CD14-positive monocyte (primary cell): ENCODE measurements around the gene RARB. TPM values are rescaled to one million over a fixed set of nuclear protein-coding genes. Genes with fewer than 3 reads are reported as not detected.

Experiments
- DNase-seq, 3 donors: peaks; one replicate each; pipeline ENCODE4 v3.0.0-alpha.2; 2011 to 2022
- H2AFZ ChIP-seq: 2 replicates; pipeline ENCODE4 v1.6.0; 2012; ENCODE audit warnings: mild to moderate bottlenecking, low read depth, low read length, inconsistent platforms; ENCODE audit not compliant: insufficient read depth, poor library complexity, severe bottlenecking
- H3K27ac ChIP-seq, 2 donors: 1 replicate in 1 of 2; 2 replicates in 1 of 2; pipeline ENCODE4 v1.5.1; 2012 to 2013; ENCODE audit warnings: low read length in 2 of 2, control low read depth in 1 of 2, inconsistent platforms in 1 of 2, low read depth in 1 of 2, mild to moderate bottlenecking in 1 of 2
- H3K27me3 ChIP-seq, 2 donors: one replicate each; pipeline versions ENCODE4 v1.6.0 to v1.6.1; 2011 to 2013; ENCODE audit warnings: low read length in 2 of 2; ENCODE audit not compliant: control insufficient read depth in 2 of 2, insufficient read depth in 2 of 2
- H3K36me3 ChIP-seq, 2 donors: replicated peaks in 1 of 2; 1 replicate in 1 of 2; 2 replicates in 1 of 2; pipeline versions ENCODE4 v1.5.1 to v1.6.1; 2012 to 2013; ENCODE audit warnings: low read length in 2 of 2, control low read depth in 1 of 2, inconsistent platforms in 1 of 2, mild to moderate bottlenecking in 1 of 2; ENCODE audit not compliant: insufficient read depth in 2 of 2, control insufficient read depth in 1 of 2
- H3K4me1 ChIP-seq, 2 donors: 1 replicate in 1 of 2; 2 replicates in 1 of 2; pipeline versions ENCODE4 v1.5.1 to v1.6.1; 2012 to 2013; ENCODE audit warnings: low read length in 2 of 2, control low read depth in 1 of 2, inconsistent platforms in 1 of 2, mild to moderate bottlenecking in 1 of 2, moderate library complexity in 1 of 2; ENCODE audit not compliant: insufficient read depth in 2 of 2, control insufficient read depth in 1 of 2
- H3K4me2 ChIP-seq: replicated peaks from 2 replicates; pipeline ENCODE3; 2012; ENCODE audit warnings: low read length, moderate library complexity, mild to moderate bottlenecking; ENCODE audit not compliant: poor library complexity, severe bottlenecking; ENCODE audit errors: extremely low read depth
- H3K4me3 ChIP-seq, 3 experiments: fragments of 200-600 bp in 1 of 3; sonication (generic) in 1 of 3; replicated peaks in 1 of 3; 1 replicate in 2 of 3; 2 replicates in 1 of 3; pipeline ENCODE4 v1.5.1; 2011 to 2013; ENCODE audit warnings: low read length in 3 of 3, mild to moderate bottlenecking in 3 of 3, control low read depth in 2 of 3, low read depth in 2 of 3, inconsistent platforms in 1 of 3, moderate library complexity in 1 of 3
- H3K79me2 ChIP-seq: 2 replicates; pipeline ENCODE4 v1.6.0; 2012; ENCODE audit warnings: mild to moderate bottlenecking, control low read depth, inconsistent platforms, low read length, moderate library complexity; ENCODE audit not compliant: insufficient read depth
- H3K9ac ChIP-seq: 2 replicates; pipeline ENCODE4 v1.6.0; 2017; ENCODE audit warnings: low read length, mild to moderate bottlenecking; ENCODE audit not compliant: insufficient read depth, poor library complexity, severe bottlenecking
- H3K9me3 ChIP-seq, 2 donors: replicated peaks in 1 of 2; 1 replicate in 1 of 2; 2 replicates in 1 of 2; pipeline versions ENCODE4 v1.5.1 to v1.6.1; 2012 to 2013; ENCODE audit warnings: low read length in 2 of 2, control low read depth in 1 of 2; ENCODE audit not compliant: control insufficient read depth in 1 of 2, insufficient read depth in 1 of 2
- H4K20me1 ChIP-seq: 2 replicates; pipeline ENCODE4 v1.6.0; 2012; ENCODE audit warnings: mild to moderate bottlenecking, low read length, control low read depth, moderate library complexity; ENCODE audit not compliant: insufficient read depth
- H3K27ac Mint-ChIP-seq, 7 donors: one replicate each; pipeline ENCODE4 v1.8.0; 2020; ENCODE audit warnings: mild to moderate bottlenecking in 7 of 7, mixed read lengths in 7 of 7, moderate library complexity in 6 of 7, inconsistent platforms in 2 of 7
- H3K27me3 Mint-ChIP-seq, 3 donors: one replicate each; pipeline ENCODE4 v1.8.0; 2021 to 2022; ENCODE audit warnings: low read depth in 3 of 3, mild to moderate bottlenecking in 3 of 3, mixed read lengths in 3 of 3, moderate library complexity in 3 of 3, inconsistent platforms in 1 of 3
- H3K36me3 Mint-ChIP-seq, 2 donors: one replicate each; pipeline ENCODE4 v1.8.0; 2020; ENCODE audit warnings: mixed read lengths in 2 of 2, inconsistent platforms in 1 of 2, mild to moderate bottlenecking in 1 of 2
- H3K4me1 Mint-ChIP-seq: one replicate; pipeline ENCODE4 v1.8.0; 2020; ENCODE audit warnings: mild to moderate bottlenecking, mixed read lengths
- H3K4me3 Mint-ChIP-seq, 2 donors: one replicate each; pipeline ENCODE4 v1.8.0; 2020; ENCODE audit warnings: mild to moderate bottlenecking in 2 of 2, mixed read lengths in 2 of 2, moderate library complexity in 1 of 2
- H3K9me3 Mint-ChIP-seq, 7 donors: one replicate each; pipeline ENCODE4 v1.8.0; 2020 to 2022; ENCODE audit warnings: mixed read lengths in 7 of 7, mild to moderate bottlenecking in 6 of 7, moderate library complexity in 6 of 7, inconsistent platforms in 2 of 7
- CTCF ChIP-seq: fragments of 200-600 bp; IDR thresholded peaks from one replicate; pipeline ENCODE4 v1.8.0; 2022; ENCODE audit warnings: antibody characterized with exemption, mild to moderate bottlenecking
- WGBS: methylation state at CpG from one replicate; pipeline ENCODE4 v1.1.5; 2013; ENCODE audit warnings: missing lambda C conversion rate; ENCODE audit not compliant: insufficient coverage; 5-methylcytosine and 5-hydroxymethylcytosine counted together
- intact Hi-C, 2 donors: fragments of 100-400 bp; cut with micrococcal nuclease; formaldehyde crosslinking; loops; one replicate each; pipeline versions ENCODE4 v1.15.0 to v1.15.1; 2023
- polyA plus RNA-seq, 3 donors: library from polyadenylated mRNA; depleted of rRNA in 1 of 3; unstranded in 2 of 3; stranded (reverse) in 1 of 3; fragments of 300-500 nt in 2 of 3; fragments of >200 nt in 1 of 3; fragmentation: Illumina TruSeq in 2 of 3; gene quantifications; 1 replicate in 2 of 3; 2 replicates in 1 of 3; pipeline ENCODE4 v1.2.3, GENCODE V29; 2012 to 2021

Gene RARB
- polyA plus RNA-seq, 3 donors, result not detected

DNA sequence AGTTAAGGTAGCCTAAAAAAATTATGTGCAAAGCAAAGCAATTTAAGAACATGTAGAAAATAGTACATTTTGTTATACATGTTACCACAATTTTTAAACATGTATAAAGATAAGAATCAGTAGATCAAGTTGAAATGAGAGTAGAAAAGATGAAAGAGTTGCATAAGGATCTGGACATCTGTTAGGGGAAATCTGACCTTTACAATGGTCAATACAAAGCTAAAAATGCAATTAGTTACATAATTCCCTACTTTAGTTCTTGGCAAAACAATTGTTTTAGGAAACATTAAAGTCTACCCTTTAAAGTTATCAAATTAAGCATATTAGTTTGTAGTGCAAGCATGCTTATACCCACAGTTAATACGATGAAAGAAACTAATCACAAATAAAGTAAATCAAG, 203.9 kb downstream of the RARB start:
- no peak for DNase-seq
- no peak overlapping the region for H3K27ac ChIP-seq
- Mint-ChIP-seq H3K4me3 (no peak overlapping the region), H3K27ac (peak overlapping the region in 1 of 7 donors; percentile 57), H3K36me3 (peaks cover 68 to 82% of the 10 kb centered on the region in 2 donors), H3K27me3 (no peaks in the 10 kb centered on the region), H3K9me3 (no peaks in the 10 kb centered on the region), H3K4me1 (no peaks in the 10 kb centered on the region)
- no CpG with 5 or more reads among the region's 1 CpG for WGBS
- no peak overlapping the region for H3K4me2 ChIP-seq
- peaks cover 9% of the 10 kb centered on the region for H3K79me2 ChIP-seq
- no peak overlapping the region for H3K4me3 ChIP-seq
- no peak overlapping the region for H3K9ac ChIP-seq
- H3K9me3 ChIP-seq, result no peaks in the 10 kb centered on the region
- intact Hi-C loops, result no loop called here
- H2AFZ ChIP-seq, result no peak overlapping the region
- no peaks in the 10 kb centered on the region for H4K20me1 ChIP-seq
- H3K4me1 ChIP-seq, result no peaks in the 10 kb centered on the region
- TF ChIP-seq CTCF, result no peak
- peaks cover 83 to 89% of the 10 kb centered on the region in 2 donors for H3K36me3 ChIP-seq
- H3K27me3 ChIP-seq, result no peaks in the 10 kb centered on the region

GRCh38 chr3:25633919-25634318, 205.9 kb downstream of the RARB start:
- TF ChIP-seq CTCF, result no peak
- H3K27ac Mint-ChIP-seq, result no peak overlapping the region
- WGBS, result 91% methylated on average over 1 of the region's 3 CpGs

More at GRCh38 chr3:25633919-25634318, 205.9 kb downstream of the RARB start:
- Histone ChIP-seq H3K27ac (no peak overlapping the region), H2AFZ (no peak overlapping the region), H3K36me3 (peaks cover 76 to 88% of the 10 kb centered on the region in 2 donors), H3K9ac (no peak overlapping the region), H3K4me1 (no peaks in the 10 kb centered on the region), H3K9me3 (no peaks in the 10 kb centered on the region), H3K27me3 (no peaks in the 10 kb centered on the region), H3K79me2 (peaks cover 9% of the 10 kb centered on the region), H3K4me3 (no peak overlapping the region), H4K20me1 (no peaks in the 10 kb centered on the region), H3K4me2 (no peak overlapping the region)
- Mint-ChIP-seq H3K4me3 (no peak overlapping the region), H3K36me3 (peaks cover 72 to 76% of the 10 kb centered on the region in 2 donors), H3K4me1 (no peaks in the 10 kb centered on the region), H3K27me3 (no peaks in the 10 kb centered on the region), H3K9me3 (no peaks in the 10 kb centered on the region)
- intact Hi-C loops, result no loop called here
- DNase-seq, result no peak
